Adipocyte (in vitro differentiated cells): ENCODE measurements around the gene B4GALNT1.
"Not testable (repeated sequence)": the region's sequence is repeated elsewhere in the genome, so short reads cannot be mapped to it uniquely, and the experiment has no call there.

Experiments used
- DNase-seq: peaks from one replicate; pipeline ENCODE4 v3.0.0-alpha.2; 2015; ENCODE audit warnings: low read depth
- H3K27me3 ChIP-seq: replicated peaks from 2 replicates; pipeline ENCODE4 v1.7.0; 2013; ENCODE audit warnings: mild to moderate bottlenecking, low read length, moderate library complexity; ENCODE audit not compliant: control insufficient read depth, insufficient read depth
- H3K36me3 ChIP-seq: 2 replicates; pipeline ENCODE4 v1.7.0; 2013; ENCODE audit warnings: low read length, mild to moderate bottlenecking, moderate library complexity; ENCODE audit not compliant: control insufficient read depth, insufficient read depth, severe bottlenecking
- H3K4me1 ChIP-seq: 2 replicates; pipeline ENCODE4 v1.7.0; 2013; ENCODE audit warnings: mild to moderate bottlenecking, low read length, moderate library complexity; ENCODE audit not compliant: control insufficient read depth, insufficient read depth
- H3K4me3 ChIP-seq: 2 replicates; pipeline ENCODE4 v1.7.0; 2013; ENCODE audit warnings: mild to moderate bottlenecking, low read length, moderate library complexity
- H3K9ac ChIP-seq: 2 replicates; pipeline ENCODE4 v1.7.0; 2013; ENCODE audit warnings: mild to moderate bottlenecking, low read length, moderate library complexity
- H3K9me3 ChIP-seq: 2 replicates; pipeline ENCODE4 v1.7.0; 2013; ENCODE audit warnings: mild to moderate bottlenecking, low read length, moderate library complexity; ENCODE audit not compliant: control insufficient read depth

The B4GALNT1 gene

DNA sequence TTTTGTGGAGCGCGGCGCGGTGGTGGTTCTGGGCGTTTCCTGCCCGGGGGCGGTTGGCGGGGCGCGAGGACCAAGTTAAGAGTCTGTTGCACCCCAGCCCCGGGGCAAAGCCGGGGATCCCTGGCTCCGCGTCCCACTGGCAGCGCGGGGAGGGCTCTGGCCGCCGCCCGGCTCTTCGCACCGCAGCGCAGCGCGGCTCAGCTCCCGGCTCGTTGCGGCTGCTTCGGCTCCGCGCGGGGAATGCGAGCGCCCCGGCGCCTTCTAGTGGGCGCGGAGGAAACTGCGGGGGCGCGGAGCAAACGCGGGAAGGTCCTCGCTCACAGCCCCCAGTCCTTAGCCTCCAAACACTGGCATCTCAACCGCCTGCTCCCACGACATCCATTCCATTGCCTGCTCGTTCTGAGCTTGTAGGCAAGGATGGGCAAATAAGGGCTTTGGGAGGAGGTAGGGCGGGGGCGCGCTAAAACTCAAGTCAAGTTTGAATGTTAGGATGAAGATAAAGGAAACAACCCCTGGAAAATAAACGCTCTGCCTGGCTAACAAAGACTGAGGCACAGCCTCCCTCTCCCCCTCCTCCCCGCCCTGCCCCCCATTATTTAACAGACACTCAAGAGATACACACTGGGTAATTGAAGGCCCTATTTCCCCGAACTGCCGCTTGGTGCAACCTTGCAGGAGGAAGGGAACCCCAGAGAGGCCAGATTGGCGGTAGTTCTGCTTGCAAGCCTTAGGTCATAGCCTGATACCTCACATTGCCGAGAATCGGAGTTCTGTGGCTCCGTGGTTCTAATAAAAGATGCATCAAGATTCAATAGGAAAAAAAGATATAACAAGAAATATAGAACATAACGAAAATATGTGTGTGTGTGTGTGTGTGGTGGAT is at the start of gene B4GALNT1:
TSS of gene B4GALNT1 (minus strand) at position 244 of the 883 bp plus-strand sequence. CDS start 1,069 bp downstream, outside the sequence.
- no peak within 1 kb of the TSS for H3K9ac ChIP-seq
- DNase-seq: peak; percentile 89
- H3K4me3 ChIP-seq: peak within 1 kb of the TSS; percentile 64
- H3K36me3 ChIP-seq: no peaks in the 10 kb centered on the region
- H3K9me3 ChIP-seq: no peaks in the 10 kb centered on the region
- no peaks in the 10 kb centered on the region for H3K4me1 ChIP-seq
- H3K27me3 ChIP-seq: peaks cover 37% of the 10 kb centered on the region

DNA sequence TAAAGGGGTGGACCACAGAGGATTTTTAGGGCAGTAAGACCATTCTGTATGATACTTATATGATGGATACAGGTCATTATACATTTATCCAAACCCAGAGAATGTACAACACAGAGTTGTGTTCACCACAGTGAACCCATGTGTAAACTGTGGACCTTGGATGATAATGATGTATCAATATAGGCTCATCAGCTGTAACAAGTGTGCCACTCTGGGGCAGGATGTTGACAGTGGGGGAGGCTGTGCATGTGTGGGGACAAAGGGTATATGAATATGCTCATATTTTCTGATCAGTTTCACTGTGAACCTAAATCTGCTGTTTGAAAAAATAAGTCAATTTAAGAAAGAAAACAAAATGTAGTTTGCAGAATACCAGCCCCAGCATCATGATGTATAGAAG is 46.7 kb upstream of the B4GALNT1 start:
- peaks cover 3% of the 10 kb centered on the region for H3K27me3 ChIP-seq
- peaks cover 10% of the 10 kb centered on the region for H3K9me3 ChIP-seq
- DNase-seq: no peak
- no peaks in the 10 kb centered on the region for H3K36me3 ChIP-seq
- no peaks in the 10 kb centered on the region for H3K4me1 ChIP-seq
- no peak overlapping the region for H3K9ac ChIP-seq
- no peak overlapping the region for H3K4me3 ChIP-seq

DNA sequence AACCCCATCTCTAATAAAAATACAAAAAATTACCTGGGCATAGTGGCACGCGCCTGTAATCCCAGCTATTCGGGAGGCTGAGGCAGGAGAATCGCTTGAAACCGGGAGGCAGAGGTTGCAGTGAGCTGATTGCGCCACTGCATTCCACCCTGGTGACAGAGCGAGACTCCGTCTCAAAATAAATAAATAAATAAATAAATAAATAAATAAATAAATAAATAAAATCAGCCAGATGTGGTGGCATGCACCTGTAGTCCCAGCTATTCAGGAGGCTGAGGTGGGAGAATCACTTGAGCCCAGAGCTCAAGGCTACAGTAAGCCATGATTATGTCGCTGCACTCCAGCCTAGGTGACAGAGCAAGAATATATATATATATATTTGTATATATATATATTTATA is 44.9 kb upstream of the B4GALNT1 start:
- not testable (repeated sequence) for H3K4me1 ChIP-seq, H3K36me3 ChIP-seq, DNase-seq, H3K4me3 ChIP-seq, H3K9ac ChIP-seq, H3K27me3 ChIP-seq
- H3K9me3 ChIP-seq: peaks cover 10% of the 10 kb centered on the region

DNA sequence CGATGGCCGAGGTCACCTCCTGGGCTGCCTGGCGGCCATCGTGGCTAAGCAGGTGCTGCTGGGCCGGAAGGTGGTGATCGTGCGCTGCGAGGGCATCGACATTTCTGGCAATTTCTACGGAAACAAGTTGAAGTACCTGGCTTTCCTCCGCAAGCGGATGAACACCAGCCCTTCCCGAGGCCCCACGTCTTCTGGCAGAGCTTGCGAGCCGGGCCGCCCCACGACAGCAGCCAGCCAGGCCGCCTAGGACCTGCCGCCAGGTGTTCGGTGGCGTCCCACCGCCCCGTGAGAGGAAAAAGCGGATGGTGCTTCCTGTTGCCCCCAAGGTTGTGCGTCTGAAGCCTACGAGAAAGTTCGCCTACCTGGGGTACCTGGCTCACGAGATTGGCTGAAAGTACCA is 41.7 kb upstream of the B4GALNT1 start:
- no peak overlapping the region for H3K9ac ChIP-seq
- H3K9me3 ChIP-seq: no peaks in the 10 kb centered on the region
- no peak overlapping the region for H3K4me3 ChIP-seq
- H3K27me3 ChIP-seq: peaks cover 3% of the 10 kb centered on the region
- DNase-seq: no peak
- no peaks in the 10 kb centered on the region for H3K4me1 ChIP-seq
- H3K36me3 ChIP-seq: no peaks in the 10 kb centered on the region

DNA sequence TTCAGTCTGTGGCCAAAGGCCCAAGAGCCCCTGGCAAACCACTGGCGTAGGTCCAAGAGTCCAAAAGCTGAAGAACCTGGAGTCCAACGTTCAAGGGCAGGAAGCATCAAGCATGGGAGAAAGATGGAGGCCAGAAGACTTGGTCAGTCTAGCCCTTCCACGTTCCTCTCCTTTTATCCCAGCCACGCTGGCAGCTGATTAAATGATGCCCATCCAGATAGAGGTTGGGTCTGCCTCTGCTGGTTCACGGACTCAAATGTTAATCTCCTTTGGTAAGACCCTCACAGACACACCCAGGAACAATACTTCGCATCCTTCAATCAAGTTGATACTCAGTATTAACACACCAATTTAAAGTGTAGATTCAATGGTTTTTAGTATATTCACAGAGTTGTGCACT is 39.8 kb upstream of the B4GALNT1 start:
- Histone ChIP-seq H3K9me3 (no peaks in the 10 kb centered on the region), H3K27me3 (peaks cover 3% of the 10 kb centered on the region), H3K9ac (no peak overlapping the region), H3K4me1 (no peaks in the 10 kb centered on the region), H3K36me3 (no peaks in the 10 kb centered on the region), H3K4me3 (no peak overlapping the region)
- DNase-seq: no peak

DNA sequence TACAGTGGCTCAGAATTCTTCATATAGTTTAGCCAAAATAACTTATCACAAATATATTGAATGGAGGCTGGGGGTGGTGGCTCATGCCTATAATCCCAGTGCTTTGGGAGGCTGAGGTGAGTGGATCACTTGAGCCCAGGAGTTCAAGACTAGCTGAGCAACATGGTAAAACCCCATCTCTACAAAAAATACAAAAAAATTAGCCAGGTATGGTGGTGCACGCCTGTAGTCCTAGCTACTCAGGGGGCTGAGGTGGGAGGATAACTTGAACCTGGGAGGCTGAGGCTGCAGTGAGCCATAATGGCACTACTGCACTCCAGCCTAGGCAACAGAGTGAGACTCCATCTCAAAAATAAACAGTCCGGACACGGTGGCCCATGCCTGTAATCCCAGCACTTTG is 38.8 kb upstream of the B4GALNT1 start:
- H3K36me3 ChIP-seq, H3K4me3 ChIP-seq, H3K9ac ChIP-seq, H3K27me3 ChIP-seq, H3K4me1 ChIP-seq, DNase-seq, H3K9me3 ChIP-seq: not testable (repeated sequence)

DNA sequence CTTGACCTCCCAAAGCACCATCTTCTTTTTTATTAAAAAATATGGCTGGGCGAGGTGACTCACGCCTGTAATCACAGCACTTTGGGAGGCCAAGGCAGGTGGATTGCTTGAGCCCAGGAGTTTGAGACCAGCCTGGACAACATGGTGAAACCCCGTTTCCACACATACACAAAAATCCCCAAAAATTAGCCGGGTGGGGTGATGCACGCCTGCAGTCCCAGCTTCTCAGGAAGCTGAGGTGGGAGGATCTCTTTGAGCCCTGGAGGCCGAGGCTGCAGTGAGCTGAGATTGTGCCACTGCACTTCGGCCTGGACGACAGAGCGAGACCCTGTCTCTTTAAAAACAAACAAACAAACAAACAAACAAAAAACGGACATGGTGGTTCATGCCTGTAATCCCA is 36.7 kb upstream of the B4GALNT1 start:
- not testable (repeated sequence) for DNase-seq, H3K27me3 ChIP-seq, H3K9ac ChIP-seq, H3K4me1 ChIP-seq, H3K9me3 ChIP-seq, H3K4me3 ChIP-seq, H3K36me3 ChIP-seq

DNA sequence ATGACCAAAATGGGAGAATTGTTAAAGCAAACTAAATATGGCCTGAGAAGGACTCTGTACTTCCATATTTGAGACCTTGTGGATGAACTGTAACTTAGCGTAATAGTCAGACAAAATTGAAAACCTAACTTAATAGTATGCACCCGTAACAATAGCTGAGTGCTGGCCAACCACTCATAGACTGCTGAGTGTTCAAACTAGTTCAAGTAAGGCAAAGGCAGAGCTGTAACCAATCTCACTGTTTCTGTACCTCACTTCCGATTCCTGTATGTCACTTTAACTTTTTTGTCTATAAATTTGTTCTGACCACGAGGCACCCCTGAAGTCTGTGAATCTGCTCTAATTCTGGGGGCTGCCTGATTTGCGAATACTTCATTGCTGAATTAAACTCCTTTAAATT is 33.9 kb upstream of the B4GALNT1 start:
- H3K27me3 ChIP-seq: no peaks in the 10 kb centered on the region
- DNase-seq: no peak
- no peaks in the 10 kb centered on the region for H3K9me3 ChIP-seq
- no peaks in the 10 kb centered on the region for H3K4me1 ChIP-seq
- no peak overlapping the region for H3K9ac ChIP-seq
- no peaks in the 10 kb centered on the region for H3K36me3 ChIP-seq
- H3K4me3 ChIP-seq: no peak overlapping the region

DNA sequence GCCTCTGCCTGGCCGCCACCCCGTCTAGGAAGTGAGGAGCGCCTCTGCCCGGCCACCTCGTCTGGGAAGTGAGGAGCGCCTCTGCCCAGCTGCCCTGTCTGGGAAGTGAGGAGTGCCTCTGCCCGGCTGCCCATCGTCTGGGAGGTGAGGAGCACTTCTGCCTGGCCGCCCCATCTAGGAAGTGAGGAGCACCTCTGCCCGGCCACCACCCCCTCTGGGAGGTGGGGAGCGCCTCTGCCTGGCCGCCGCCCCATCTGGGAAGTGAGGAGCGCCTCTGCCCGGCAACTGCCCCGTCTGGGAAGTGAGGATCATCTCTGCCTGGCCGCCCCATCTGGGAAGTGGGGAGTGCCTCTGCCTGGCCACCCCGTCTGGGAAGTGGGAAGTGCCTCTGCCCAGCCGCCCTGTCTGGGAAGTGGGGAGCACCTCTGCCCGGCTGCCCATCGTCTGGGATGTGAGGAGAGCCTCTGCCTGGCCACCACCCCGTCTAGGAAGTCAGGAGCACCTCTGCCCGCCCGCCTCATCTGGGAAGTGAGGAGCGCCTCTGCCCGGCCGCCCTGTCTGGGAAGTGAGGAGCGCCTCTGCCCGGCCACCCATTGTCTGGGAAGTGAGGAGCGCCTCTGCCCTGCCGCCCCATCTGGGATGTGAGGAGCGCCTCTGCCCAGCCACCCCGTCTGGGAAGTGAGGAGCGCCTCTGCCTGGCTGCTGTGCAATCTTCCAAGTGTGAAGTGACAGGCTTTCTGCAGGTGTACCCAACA is 32.2 kb upstream of the B4GALNT1 start:
- not testable (repeated sequence) for H3K4me3 ChIP-seq, H3K36me3 ChIP-seq, H3K4me1 ChIP-seq, H3K9ac ChIP-seq, H3K27me3 ChIP-seq, H3K9me3 ChIP-seq, DNase-seq

DNA sequence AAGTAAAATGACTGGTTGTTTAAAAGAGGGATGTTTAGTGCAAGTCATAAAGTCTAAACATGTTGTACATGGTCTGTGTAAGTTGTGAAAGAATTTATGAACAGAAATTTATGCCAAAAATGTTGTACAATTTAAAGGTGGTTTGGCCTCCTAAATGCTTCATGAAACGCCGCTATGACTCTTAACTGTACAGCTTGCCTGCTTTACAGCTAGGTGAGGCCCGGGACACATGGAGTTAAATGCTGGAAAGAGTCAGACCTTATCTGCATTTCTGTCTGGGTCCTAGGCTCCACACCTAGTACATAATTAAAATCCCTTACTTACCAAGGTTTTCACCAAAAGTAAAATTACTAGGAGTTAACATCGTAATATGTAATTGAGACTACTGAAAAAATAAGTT is 28.4 kb upstream of the B4GALNT1 start:
- no peak overlapping the region for H3K9ac ChIP-seq
- H3K36me3 ChIP-seq: no peaks in the 10 kb centered on the region
- no peak for DNase-seq
- H3K27me3 ChIP-seq: no peaks in the 10 kb centered on the region
- peaks cover 6% of the 10 kb centered on the region for H3K9me3 ChIP-seq
- H3K4me1 ChIP-seq: no peaks in the 10 kb centered on the region
- no peak overlapping the region for H3K4me3 ChIP-seq

DNA sequence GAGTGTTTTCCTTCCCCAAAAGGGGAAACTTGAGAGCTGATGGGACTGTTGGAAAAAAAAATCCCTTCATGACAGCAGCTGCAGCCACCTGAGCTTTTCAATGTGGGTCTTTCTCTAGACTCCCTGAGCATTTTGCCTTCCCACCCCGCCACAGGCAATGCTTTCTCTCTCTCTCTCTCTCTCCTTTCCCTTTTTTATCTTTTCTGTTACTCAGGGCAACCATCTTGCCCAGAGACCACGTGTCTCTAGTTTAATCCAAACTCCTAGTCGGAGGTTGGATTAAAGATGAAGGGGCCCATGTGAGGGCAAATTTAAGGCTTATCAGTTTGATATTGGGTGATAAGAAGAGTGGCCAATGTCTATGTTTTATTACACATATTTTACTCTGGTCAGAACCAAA is 25.9 kb upstream of the B4GALNT1 start:
- Histone ChIP-seq H3K9me3 (peaks cover 8% of the 10 kb centered on the region), H3K36me3 (no peaks in the 10 kb centered on the region), H3K4me1 (no peaks in the 10 kb centered on the region), H3K4me3 (no peak overlapping the region), H3K27me3 (no peaks in the 10 kb centered on the region), H3K9ac (no peak overlapping the region)
- no peak for DNase-seq
